IMR-90 (cell line): ENCODE data around the gene CABP7. TPM values are rescaled to one million over a fixed set of nuclear protein-coding genes. Genes with fewer than 3 reads are reported as not detected.

ENCODE experiments used
- ATAC-seq: fragments of 200-7000 bp; cut with Tn5 transposase; 2 replicates; pipeline ENCODE4 v1.9.1; 2020; ENCODE audit warnings: low read depth, mild to moderate bottlenecking, moderate library complexity
- BruUV-seq: library from RNA; stranded (reverse); fragments of 400-500 nt; replicated peaks from 2 replicates; lab custom pipeline; 2021; lab: Mats Ljungman, UMichigan
- CTCF ChIA-PET: fragments of 300-600 bp; formaldehyde crosslinking; extraction: SDS; loops from one replicate; lab custom pipeline; 2021; ENCODE audit warnings: antibody characterized with exemption; lab: Yijun Ruan, JAX
- POLR2A ChIA-PET: fragments of 300-600 bp; sonication (Branson Sonifier 250); formaldehyde crosslinking; loops from one replicate; lab custom pipeline; 2022; ENCODE audit warnings: antibody characterized with exemption; ENCODE audit not compliant: unreplicated experiment; lab: Charles Lee
- DNase-seq: peaks from one replicate; pipeline ENCODE4 v3.0.0; 2013
- H2AFZ ChIP-seq: replicated peaks from 2 replicates; pipeline ENCODE3; 2013; ENCODE audit warnings: low read length, mild to moderate bottlenecking; ENCODE audit not compliant: poor library complexity
- H2AK5ac ChIP-seq: 2 replicates; pipeline ENCODE4 v1.6.1; 2013; ENCODE audit warnings: low read depth, low read length, inconsistent platforms
- H2AK9ac ChIP-seq: replicated peaks from 2 replicates; pipeline ENCODE3; 2013; ENCODE audit warnings: mild to moderate bottlenecking, low read depth, low read length, moderate library complexity; ENCODE audit not compliant: poor library complexity
- H2BK120ac ChIP-seq: 2 replicates; pipeline ENCODE4 v1.6.1; 2013; ENCODE audit warnings: low read depth, low read length, inconsistent platforms
- H2BK15ac ChIP-seq: 3 replicates; pipeline ENCODE4 v1.6.1; 2013; ENCODE audit warnings: low read depth, low read length, inconsistent platforms
- H2BK20ac ChIP-seq: 2 replicates; pipeline ENCODE4 v1.6.1; 2013; ENCODE audit warnings: low read depth, mild to moderate bottlenecking, inconsistent platforms, low read length, moderate library complexity
- H2BK5ac ChIP-seq: 2 replicates; pipeline ENCODE4 v1.6.1; 2013; ENCODE audit warnings: mild to moderate bottlenecking, low read depth, low read length, inconsistent platforms; ENCODE audit not compliant: poor library complexity, severe bottlenecking
- H3K14ac ChIP-seq: replicated peaks from 2 replicates; pipeline ENCODE4 v1.6.1; 2013; ENCODE audit warnings: low read depth, low read length, inconsistent platforms
- H3K18ac ChIP-seq: 2 replicates; pipeline ENCODE4 v1.6.1; 2013; ENCODE audit warnings: low read depth, low read length, control low read depth
- H3K23ac ChIP-seq: 2 replicates; pipeline ENCODE4 v1.6.1; 2013; ENCODE audit warnings: low read depth, low read length, inconsistent platforms
- H3K27ac ChIP-seq: 2 replicates; pipeline ENCODE4 v1.5.1; 2013; ENCODE audit warnings: mild to moderate bottlenecking, control low read depth, low read length; ENCODE audit not compliant: insufficient read depth
- H3K27me3 ChIP-seq: 2 replicates; pipeline ENCODE4 v1.6.1; 2013; ENCODE audit warnings: low read length; ENCODE audit not compliant: control insufficient read depth, insufficient read depth
- H3K36me3 ChIP-seq: 2 replicates; pipeline ENCODE4 v1.6.1; 2013; ENCODE audit warnings: low read length, mixed read lengths; ENCODE audit not compliant: control insufficient read depth, insufficient read depth
- H3K4ac ChIP-seq: 2 replicates; pipeline ENCODE4 v1.6.1; 2013; ENCODE audit warnings: low read depth, low read length, inconsistent platforms
- H3K4me1 ChIP-seq: 2 replicates; pipeline ENCODE4 v1.6.1; 2013; ENCODE audit warnings: low read length, mixed read lengths; ENCODE audit not compliant: control insufficient read depth, insufficient read depth
- H3K4me2 ChIP-seq: 2 replicates; pipeline ENCODE4 v1.6.1; 2013; ENCODE audit warnings: low read depth, mild to moderate bottlenecking, control low read depth, low read length, moderate library complexity
- H3K4me3 ChIP-seq: 2 replicates; pipeline ENCODE4 v1.5.1; 2013; ENCODE audit warnings: low read depth, mild to moderate bottlenecking, control low read depth, low read length, moderate library complexity; ENCODE audit not compliant: insufficient read depth
- H3K56ac ChIP-seq: 2 replicates; pipeline ENCODE4 v1.6.1; 2013; ENCODE audit warnings: low read length, inconsistent platforms; ENCODE audit not compliant: insufficient read depth; ENCODE audit errors: extremely low read depth
- H3K79me1 ChIP-seq, 2 experiments: 2 replicates each; pipeline ENCODE4 v1.6.1; 2013; ENCODE audit warnings: low read length in 2 of 2, inconsistent platforms in 1 of 2, low read depth in 1 of 2
- H3K9ac ChIP-seq: 2 replicates; pipeline ENCODE4 v1.6.1; 2013; ENCODE audit warnings: low read depth, low read length, control low read depth
- H3K9me1 ChIP-seq: 2 replicates; pipeline ENCODE4 v1.6.1; 2013; ENCODE audit warnings: low read length, inconsistent platforms; ENCODE audit not compliant: insufficient read depth
- H3K9me3 ChIP-seq: 2 replicates; pipeline ENCODE4 v1.6.1; 2013; ENCODE audit warnings: low read length; ENCODE audit not compliant: control insufficient read depth, insufficient read depth
- H4K20me1 ChIP-seq: 2 replicates; pipeline ENCODE4 v1.6.1; 2013; ENCODE audit warnings: low read length, inconsistent platforms; ENCODE audit not compliant: insufficient read depth
- H4K5ac ChIP-seq: 2 replicates; pipeline ENCODE4 v1.6.1; 2013; ENCODE audit warnings: mild to moderate bottlenecking, low read depth, low read length, control low read depth
- H4K8ac ChIP-seq, 2 experiments: 2 replicates each; pipeline ENCODE4 v1.6.1; 2013; ENCODE audit warnings: low read depth in 2 of 2, low read length in 2 of 2, control low read depth in 1 of 2, inconsistent platforms in 1 of 2
- H4K91ac ChIP-seq: 2 replicates; pipeline ENCODE4 v1.6.1; 2013; ENCODE audit warnings: low read depth, low read length, inconsistent platforms; ENCODE audit not compliant: insufficient read depth
- BHLHE40 ChIP-seq: fragments of 150-350 bp; IDR thresholded peaks from 2 replicates; pipeline ENCODE4 v1.6.1; 2016; ENCODE audit warnings: mild to moderate bottlenecking, low read depth, low read length
- CEBPB ChIP-seq: IDR thresholded peaks from 2 replicates; pipeline ENCODE4 v1.6.1; 2012; ENCODE audit warnings: low read depth, low read length, improper control_type of control experiment
- CHD1 ChIP-seq: IDR thresholded peaks from 2 replicates; pipeline ENCODE4 v1.6.1; 2012; ENCODE audit warnings: low read depth, low read length, improper control_type of control experiment
- CTCF ChIP-seq: conservative IDR thresholded peaks from 2 replicates; pipeline ENCODE4 v1.5.1; 2012; ENCODE audit warnings: mild to moderate bottlenecking, low read depth, low read length, improper control_type of control experiment
- ELK1 ChIP-seq: fragments of 150-350 bp; IDR thresholded peaks from 2 replicates; pipeline ENCODE4 v1.6.1; 2016; ENCODE audit warnings: low read depth, mild to moderate bottlenecking, low read length, moderate library complexity, borderline replicate concordance
- FOS ChIP-seq: fragments of 150-350 bp; IDR thresholded peaks from 2 replicates; pipeline ENCODE4 v1.6.1; 2016; ENCODE audit warnings: low read depth, low read length
- MAFK ChIP-seq: IDR thresholded peaks from 2 replicates; pipeline ENCODE4 v1.6.1; 2012; ENCODE audit warnings: low read depth, low read length, improper control_type of control experiment
- MAZ ChIP-seq: IDR thresholded peaks from 2 replicates; pipeline ENCODE4 v1.6.1; 2012; ENCODE audit warnings: low read depth, mild to moderate bottlenecking, low read length, improper control_type of control experiment, moderate library complexity, borderline replicate concordance
- MXI1 ChIP-seq: IDR thresholded peaks from 2 replicates; pipeline ENCODE4 v1.6.1; 2012; ENCODE audit warnings: low read depth, mild to moderate bottlenecking, low read length, moderate library complexity, borderline replicate concordance
- NFE2L2 ChIP-seq: fragments of 150-350 bp; IDR thresholded peaks from 2 replicates; pipeline ENCODE4 v1.6.1; 2016; ENCODE audit warnings: low read depth, mild to moderate bottlenecking, low read length
- POLR2A ChIP-seq: IDR thresholded peaks from 2 replicates; pipeline ENCODE4 v1.6.1; 2012; ENCODE audit warnings: mild to moderate bottlenecking, low read depth, low read length
- RAD21 ChIP-seq: IDR thresholded peaks from 2 replicates; pipeline ENCODE4 v1.6.1; 2012; ENCODE audit warnings: low read length, improper control_type of control experiment
- RCOR1 ChIP-seq: IDR thresholded peaks from 2 replicates; pipeline ENCODE4 v1.6.1; 2012; ENCODE audit warnings: mild to moderate bottlenecking, low read length, improper control_type of control experiment; ENCODE audit not compliant: insufficient replicate concordance
- RFX5 ChIP-seq: IDR thresholded peaks from 2 replicates; pipeline ENCODE4 v1.8.0; 2012; ENCODE audit warnings: low read depth, mild to moderate bottlenecking, low read length, moderate library complexity
- SMC3 ChIP-seq: fragments of 150-350 bp; IDR thresholded peaks from 2 replicates; pipeline ENCODE4 v1.6.1; 2016; ENCODE audit warnings: low read depth, mild to moderate bottlenecking, antibody characterized with exemption, low read length, moderate library complexity
- USF2 ChIP-seq: fragments of 150-350 bp; IDR thresholded peaks from 2 replicates; pipeline ENCODE4 v1.6.1; 2017; ENCODE audit warnings: mild to moderate bottlenecking, antibody characterized with exemption, low read length, low read depth
- WGBS, 2 experiments: methylation state at CpG; one replicate each; pipeline versions ENCODE4 v1.1.5 to v1.1.7; 2013; ENCODE audit warnings: missing lambda C conversion rate in 2 of 2; ENCODE audit not compliant: insufficient read length in 1 of 2; ENCODE audit errors: extremely low coverage in 2 of 2; 5-methylcytosine and 5-hydroxymethylcytosine counted together
- dilution Hi-C: fragments of 300-500 bp; cut with HindIII; formaldehyde crosslinking; loops from one replicate; pipeline ENCODE4 v1.14.3; 2018; ENCODE audit warnings: low sequenced_read_pairs; ENCODE audit not compliant: unreplicated experiment
- in situ Hi-C: fragments of 300-500 bp; cut with MboI; formaldehyde crosslinking; loops from 3 replicates; pipeline ENCODE4 v1.14.3; 2019; ENCODE audit warnings: low sequenced_read_pairs, inconsistent platforms, mixed read lengths
- intact Hi-C: fragments of 100-400 bp; cut with micrococcal nuclease; formaldehyde crosslinking; loops from 2 replicates; pipeline ENCODE4 v1.10.0; 2022
- polyA plus RNA-seq, 3 experiments: library from polyadenylated mRNA; depleted of rRNA; stranded (reverse); fragments of >200 nt; gene quantifications; 2 replicates each; pipeline ENCODE4 v1.2.3, GENCODE V29; 2012; ENCODE audit warnings: low replicate concordance in 1 of 3
- total RNA-seq: library from RNA; depleted of rRNA; stranded (reverse); fragments of >200 nt; gene quantifications from 2 replicates; pipeline ENCODE4 v1.2.3, GENCODE V29; 2012

The CABP7 gene
- total and polyA plus RNA-seq, 2 of the 4 experiments (the other 2 are of a cell fraction): under 0.01 to 0.03 TPM

GRCh38 chr22:29741926-29742325, 22.1 kb downstream of the CABP7 start:
- 86% methylated on average over 1 of the region's 2 CpGs; no CpG with 5 or more reads in 1 of the 2 experiments for WGBS, 2 experiments
- TF ChIP-seq MAFK: no peak
- no peak for TF ChIP-seq CTCF
- TF ChIP-seq NFE2L2: no peak
- no peak for TF ChIP-seq SMC3
- no peak for TF ChIP-seq MXI1
- no peak for TF ChIP-seq RAD21
- no peak for TF ChIP-seq MAZ
- no peak for TF ChIP-seq BHLHE40
- no peak for TF ChIP-seq RCOR1
- no peak for TF ChIP-seq POLR2A
- TF ChIP-seq USF2: no peak
- no peak for TF ChIP-seq CHD1
- TF ChIP-seq RFX5: no peak
- no peak for TF ChIP-seq ELK1
- TF ChIP-seq CEBPB: no peak
- TF ChIP-seq FOS: no peak

More at GRCh38 chr22:29741926-29742325, 22.1 kb downstream of the CABP7 start:
- no peak overlapping the region for H4K5ac ChIP-seq
- in situ Hi-C loops: no loop called here
- POLR2A ChIA-PET: no interaction called here
- H3K9me1 ChIP-seq: 0 out of 2 replicates have a peak, but pooled peaks cover 8% of the 10 kb centered on the region
- no peak overlapping the region for H3K14ac ChIP-seq
- dilution Hi-C loops: no loop called here
- no peak for DNase-seq
- no peak overlapping the region for H2AFZ ChIP-seq
- no peak overlapping the region for H4K91ac ChIP-seq
- no peaks in the 10 kb centered on the region for H4K20me1 ChIP-seq
- H2AK9ac ChIP-seq: no peak overlapping the region
- H3K27ac ChIP-seq: no peak overlapping the region
- H3K9ac ChIP-seq: no peak overlapping the region
- H2BK120ac ChIP-seq: no peak overlapping the region
- peaks cover 5% of the 10 kb centered on the region; the same call in 1 of the 2 replicates for H3K4me1 ChIP-seq
- no peak overlapping the region for H3K18ac ChIP-seq
- no peaks in the 10 kb centered on the region; a peak in 1 of 4 replicates for H3K79me1 ChIP-seq
- peaks cover 21% of the 10 kb centered on the region for H3K36me3 ChIP-seq
- no TSS peak for BruUV-seq
- H3K4me2 ChIP-seq: no peak overlapping the region
- no peaks in the 10 kb centered on the region for H3K27me3 ChIP-seq
- no peak overlapping the region for H3K23ac ChIP-seq
- H3K4me3 ChIP-seq: no peak overlapping the region
- intact Hi-C loops: no loop called here
- no peak overlapping the region for H2BK5ac ChIP-seq
- H2AK5ac ChIP-seq: no peak overlapping the region
- no peak overlapping the region for H2BK15ac ChIP-seq
- H2BK20ac ChIP-seq: no peak overlapping the region
- no peak overlapping the region for H4K8ac ChIP-seq
- ATAC-seq: no peak
- no peaks in the 10 kb centered on the region for H3K9me3 ChIP-seq
- CTCF ChIA-PET: no interaction called here
- H3K56ac ChIP-seq: no peak overlapping the region
- H3K4ac ChIP-seq: no peak overlapping the region
